Right atrium auricular region (tissue), 2 donors: ENCODE results near the gene CARD11. TPM values are rescaled to one million over a fixed set of nuclear protein-coding genes. Genes with fewer than 3 reads are reported as not detected.

Source experiments
- DNase-seq: peaks from one replicate; pipeline ENCODE4 v3.0.0-alpha.2; 2019; ENCODE audit warnings: low spot score
- H3K27ac ChIP-seq, 2 donors: fragments of 200-600 bp; sonication (generic); 1 replicate in 1 of 2; 2 replicates in 1 of 2; pipeline ENCODE4 v1.5.1; 2016 to 2019
- H3K27me3 ChIP-seq, 2 donors: fragments of 200-600 bp; sonication (generic); one replicate each; pipeline versions ENCODE4 v1.5.1 to v1.6.0; 2017 to 2019
- H3K36me3 ChIP-seq: fragments of 200-600 bp; sonication (generic); one replicate; pipeline ENCODE4 v1.5.1; 2016
- H3K4me1 ChIP-seq, 2 donors: fragments of 200-600 bp; sonication (generic); one replicate each; pipeline versions ENCODE4 v1.5.1 to v1.6.0; 2017 to 2019
- H3K4me3 ChIP-seq, 2 donors: fragments of 200-600 bp; sonication (generic); 1 replicate in 1 of 2; 2 replicates in 1 of 2; pipeline ENCODE4 v1.5.1; 2017 to 2019; ENCODE audit warnings: mild to moderate bottlenecking in 1 of 2, moderate library complexity in 1 of 2
- H3K9me3 ChIP-seq, 2 donors: fragments of 200-600 bp; sonication (generic); one replicate each; pipeline ENCODE4 v1.5.1; 2019
- CTCF ChIP-seq, 2 donors: fragments of 200-600 bp; sonication (generic); IDR thresholded peaks; one replicate each; pipeline ENCODE4 v1.5.1; 2019; ENCODE audit warnings: antibody characterized with exemption in 2 of 2
- total RNA-seq, 2 donors: library from RNA; depleted of rRNA; stranded (reverse); fragments of >200 nt; gene quantifications; one replicate each; pipeline ENCODE4 v1.1.0, GENCODE V29; 2016

The CARD11 gene
- total RNA-seq: under 1 TPM; 0.22 to 0.55 TPM

GRCh38 chr7:3043544-3044371, at the start of gene CARD11:
CARD11 (minus strand) TSS chr7:3043867; CDS start chr7:2958506, 85,361 bp downstream.
- no peaks in the 10 kb centered on the region for H3K4me1 ChIP-seq
- no peaks in the 10 kb centered on the region for H3K9me3 ChIP-seq
- H3K36me3 ChIP-seq: no peaks in the 10 kb centered on the region
- TF ChIP-seq CTCF (IDR thresholded peaks at IDR 0.05): no peak
- H3K4me3 ChIP-seq: peak within 1 kb of the TSS in 1 of 2 donors; percentile 12
- DNase-seq: no peak
- peaks cover 0 to 6% of the 10 kb centered on the region in 2 donors for H3K27me3 ChIP-seq
- no peak within 1 kb of the TSS for H3K27ac ChIP-seq

- peak; percentile 60 for DNase-seq
- no peak overlapping the region for H3K27ac ChIP-seq
- no peak for TF ChIP-seq CTCF (IDR thresholded peaks at IDR 0.05)
- no peaks in the 10 kb centered on the region for H3K27me3 ChIP-seq
- H3K36me3 ChIP-seq: no peaks in the 10 kb centered on the region
- H3K9me3 ChIP-seq: no peaks in the 10 kb centered on the region
- H3K4me1 ChIP-seq: no peaks in the 10 kb centered on the region
- H3K4me3 ChIP-seq: no peak overlapping the region
Observed at GRCh38 chr7:3092468-3092867, 48.8 kb upstream of the CARD11 start.

- H3K9me3 ChIP-seq: no peaks in the 10 kb centered on the region
- no peaks in the 10 kb centered on the region for H3K27me3 ChIP-seq
- DNase-seq: no peak
- no peak for TF ChIP-seq CTCF (IDR thresholded peaks at IDR 0.05)
- no peak overlapping the region for H3K27ac ChIP-seq
- H3K4me1 ChIP-seq: no peaks in the 10 kb centered on the region
- no peak overlapping the region for H3K4me3 ChIP-seq
- no peaks in the 10 kb centered on the region for H3K36me3 ChIP-seq
Observed at GRCh38 chr7:3091631-3092030, 48.0 kb upstream of the CARD11 start.

GRCh38 chr7:3089493-3089892, 45.8 kb upstream of the CARD11 start:
- Histone ChIP-seq H3K4me1 (no peaks in the 10 kb centered on the region), H3K4me3 (no peak overlapping the region), H3K27ac (no peak overlapping the region), H3K27me3 (no peaks in the 10 kb centered on the region), H3K36me3 (no peaks in the 10 kb centered on the region), H3K9me3 (no peaks in the 10 kb centered on the region)
- no peak for DNase-seq
- TF ChIP-seq CTCF (IDR thresholded peaks at IDR 0.05): peak in 1 of 2 donors; percentile 52

- no peak for DNase-seq
- no peak overlapping the region for H3K27ac ChIP-seq
- no peaks in the 10 kb centered on the region for H3K9me3 ChIP-seq
- no peaks in the 10 kb centered on the region for H3K4me1 ChIP-seq
- no peaks in the 10 kb centered on the region for H3K27me3 ChIP-seq
- H3K4me3 ChIP-seq: no peak overlapping the region
- H3K36me3 ChIP-seq: no peaks in the 10 kb centered on the region
- no peak for TF ChIP-seq CTCF (IDR thresholded peaks at IDR 0.05)
Observed at GRCh38 chr7:3087243-3087755, 43.6 kb upstream of the CARD11 start.
